HG03135 (cell line): ENCODE data around the gene DKKL1.
"Not testable (repeated sequence)": the region's sequence is repeated elsewhere in the genome, so short reads cannot be mapped to it uniquely, and the experiment has no call there.

Experiments
- ATAC-seq: cut with Tn5 transposase; IDR thresholded peaks from one replicate; pipeline ENCODE4 v1.9.1; 2021; ENCODE audit warnings: mild to moderate bottlenecking, moderate library complexity; ENCODE audit not compliant: unreplicated experiment

The DKKL1 gene

DNA sequence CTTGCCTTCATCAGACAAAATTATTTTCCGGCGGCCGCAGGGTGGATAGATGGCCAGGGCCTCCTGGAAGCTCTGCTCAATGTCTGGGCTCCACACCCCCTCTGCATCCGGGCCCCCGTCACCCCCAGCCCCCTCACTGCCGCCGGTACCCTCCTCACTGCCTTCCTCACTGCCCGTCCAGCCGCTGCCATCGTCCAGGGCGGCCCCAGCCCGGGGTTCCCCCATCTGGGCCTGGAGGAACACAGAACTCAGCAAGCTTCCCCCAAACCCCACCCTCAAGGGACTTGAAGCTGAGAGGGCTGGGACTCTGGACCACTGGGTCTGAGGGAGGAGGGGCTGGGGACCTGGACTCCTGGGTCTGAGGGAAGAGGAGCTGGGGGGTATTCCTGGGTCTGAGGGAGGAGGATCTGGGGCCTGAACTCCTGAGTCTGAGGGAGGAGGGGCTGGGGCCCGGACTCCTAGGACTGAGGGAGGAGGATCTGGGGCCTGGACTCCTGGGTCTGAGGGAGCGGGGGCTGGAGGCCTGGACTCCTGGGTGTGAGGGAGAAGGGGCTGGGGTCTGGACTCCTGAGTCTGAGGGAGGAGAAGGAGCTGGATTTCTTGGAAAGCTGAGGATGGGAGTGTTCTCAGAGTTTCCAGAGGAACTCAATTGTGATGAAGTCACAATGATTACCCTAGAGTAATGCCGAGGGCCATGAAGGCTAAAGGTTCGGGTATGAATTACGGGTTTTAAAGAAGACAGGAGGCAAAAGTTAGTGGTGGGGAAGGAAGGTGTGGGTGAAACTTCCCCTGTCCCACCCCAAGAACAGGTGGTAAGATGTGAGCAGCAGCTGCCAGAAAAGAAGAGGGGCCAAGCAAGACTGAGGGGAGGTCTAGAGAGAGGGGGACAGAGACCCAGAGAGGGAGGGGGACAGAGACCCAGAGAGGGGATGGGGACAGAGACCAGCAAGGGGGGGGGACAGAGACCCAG lies 3.5 kb upstream of the DKKL1 start:
- no peak for ATAC-seq

DNA sequence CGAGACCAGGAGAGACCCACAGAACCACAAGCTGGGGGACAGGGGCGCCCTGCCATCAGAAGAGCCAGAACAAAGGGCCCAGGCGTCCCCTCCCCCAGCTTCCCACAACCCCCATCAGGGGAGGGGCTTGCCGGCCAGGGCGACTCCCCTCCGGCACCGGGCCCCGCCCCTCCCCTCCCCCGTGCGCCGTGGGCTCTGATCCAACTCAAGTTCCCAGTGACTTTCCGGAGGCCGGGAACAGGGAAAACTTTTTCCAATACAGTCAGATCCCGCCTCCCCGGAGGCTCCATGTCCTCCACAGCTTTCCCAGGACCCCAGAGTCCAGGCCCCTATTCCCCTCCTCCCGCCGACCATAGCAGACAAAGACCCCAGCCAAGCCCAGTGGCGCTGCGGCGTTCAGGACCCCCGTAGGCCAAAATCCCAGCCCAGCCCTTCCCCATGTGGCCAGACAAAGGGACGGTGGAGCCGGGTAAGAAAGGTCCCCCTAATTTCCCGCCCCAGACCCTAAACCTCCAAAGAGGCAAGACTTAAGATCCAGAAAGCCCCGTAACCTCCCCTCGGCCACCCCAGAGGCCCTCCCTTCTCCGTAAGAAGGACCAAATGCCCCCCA lies 2.1 kb upstream of the DKKL1 start:
- no peak for ATAC-seq

DNA sequence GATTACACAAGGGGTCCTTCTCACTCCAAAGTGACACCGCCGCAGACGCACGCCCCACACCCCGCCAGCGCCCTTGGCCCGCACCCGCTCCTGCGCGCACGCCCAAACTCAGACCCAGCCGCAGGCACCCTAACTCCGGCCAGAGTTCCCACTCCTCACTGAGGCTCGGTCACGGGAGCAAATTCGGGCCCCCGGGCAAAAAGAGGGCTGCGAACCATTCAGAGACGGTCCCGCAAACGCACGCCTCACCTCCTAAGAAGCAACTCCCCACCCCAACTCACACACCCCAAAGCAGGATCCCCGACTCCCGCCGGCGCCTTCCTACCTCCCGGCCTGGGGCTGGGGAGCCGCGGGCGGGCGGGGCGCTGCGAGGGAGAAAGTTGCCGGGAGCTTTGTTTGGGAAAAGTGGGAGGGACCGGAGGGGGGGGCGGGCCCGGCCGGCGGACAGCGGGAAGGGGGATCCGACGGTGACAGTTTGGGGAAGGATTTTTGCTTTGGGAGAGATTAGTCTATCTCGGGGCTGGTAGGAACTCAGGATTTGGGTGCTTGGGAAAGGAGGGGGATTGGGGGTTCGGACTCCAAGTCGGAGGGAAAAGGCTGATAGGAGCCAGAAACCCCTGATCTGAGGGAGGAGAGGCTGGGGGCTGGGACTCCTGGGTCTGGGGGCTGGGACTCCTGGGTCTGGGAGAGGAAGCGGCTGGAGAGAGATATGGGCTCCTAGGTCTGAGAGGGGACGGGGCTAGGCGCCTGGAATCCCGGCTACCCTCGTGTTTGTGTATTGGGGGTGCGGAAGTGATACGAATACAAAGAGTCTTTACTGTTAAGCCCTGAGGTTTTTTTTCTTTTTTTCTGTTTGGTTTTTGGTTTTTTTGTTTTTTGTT lies 1.4 kb upstream of the DKKL1 start, which contains the start of gene TEAD2:
Gene TEAD2 (minus strand): TSS at position 369 of the 881 bp plus-strand sequence. CDS start 2,341 bp downstream, outside the sequence.
- no peak for ATAC-seq

DNA sequence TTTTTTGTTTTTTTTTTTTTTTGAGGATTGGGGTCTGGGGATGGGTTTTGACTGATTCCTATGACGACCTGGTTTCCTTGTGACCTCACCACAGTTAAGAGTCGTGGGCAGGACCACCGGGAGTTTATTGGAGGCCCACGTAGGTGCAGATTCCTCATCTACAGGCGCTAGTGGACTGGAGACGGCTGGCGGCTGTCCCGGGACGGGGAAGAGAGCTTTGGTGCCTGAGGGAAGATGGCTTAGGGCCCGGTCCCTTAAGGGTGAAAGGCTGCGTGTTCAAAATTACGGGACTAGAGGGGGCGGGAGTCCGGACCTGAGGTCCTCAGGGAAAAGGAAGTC lies 779 bp upstream of the DKKL1 start:
- no peak for ATAC-seq

DNA sequence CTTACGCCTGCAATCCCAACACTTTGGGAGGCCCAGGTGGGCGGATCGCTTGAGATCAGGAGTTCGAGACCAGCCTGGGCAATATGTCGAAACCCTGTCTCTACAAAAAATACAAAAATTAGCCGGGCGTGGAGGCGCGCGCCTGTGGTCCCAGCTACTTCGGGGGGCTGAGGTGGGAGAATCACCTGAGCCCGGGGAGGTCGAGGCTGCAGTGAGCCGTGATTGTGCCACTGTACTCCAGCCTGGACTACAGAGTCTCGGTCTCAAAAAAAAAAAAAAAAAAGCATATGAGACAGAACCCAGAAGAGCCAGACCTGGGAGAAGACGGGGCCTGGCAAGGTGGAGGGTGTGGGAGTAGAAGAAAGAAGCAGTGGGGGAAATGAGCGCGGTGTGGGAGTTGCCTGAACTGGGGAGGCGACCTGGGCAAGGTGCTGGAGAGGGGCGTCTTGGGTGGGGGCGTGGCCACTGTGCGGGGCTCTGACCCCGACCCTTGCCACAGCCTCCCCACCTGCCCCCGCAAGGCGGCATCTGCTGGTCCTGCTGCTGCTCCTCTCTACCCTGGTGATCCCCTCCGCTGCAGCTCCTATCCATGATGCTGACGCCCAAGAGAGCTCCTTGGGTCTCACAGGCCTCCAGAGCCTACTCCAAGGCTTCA lies 533 bp downstream of the DKKL1 start:
- no peak for ATAC-seq

DNA sequence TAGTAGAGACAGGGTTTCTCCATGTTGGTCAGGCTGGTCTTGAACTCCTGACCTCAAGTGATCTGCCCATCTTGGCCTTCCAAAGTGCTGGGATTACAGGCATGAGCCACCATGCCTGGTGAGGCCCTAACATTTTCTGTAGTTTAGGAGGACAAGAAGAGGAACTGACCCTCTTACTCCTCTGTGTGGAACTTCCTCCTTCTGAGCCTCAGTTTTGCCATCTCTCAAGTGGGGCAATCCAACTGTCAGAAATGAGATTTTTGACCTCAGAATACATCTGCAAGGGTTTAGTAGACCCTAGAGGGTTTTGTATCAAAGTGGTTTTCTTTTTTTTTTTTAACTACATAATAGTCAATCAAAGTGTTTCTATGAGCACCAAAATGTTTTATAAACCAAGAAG lies 2.4 kb downstream of the DKKL1 start:
- ATAC-seq, result no peak

DNA sequence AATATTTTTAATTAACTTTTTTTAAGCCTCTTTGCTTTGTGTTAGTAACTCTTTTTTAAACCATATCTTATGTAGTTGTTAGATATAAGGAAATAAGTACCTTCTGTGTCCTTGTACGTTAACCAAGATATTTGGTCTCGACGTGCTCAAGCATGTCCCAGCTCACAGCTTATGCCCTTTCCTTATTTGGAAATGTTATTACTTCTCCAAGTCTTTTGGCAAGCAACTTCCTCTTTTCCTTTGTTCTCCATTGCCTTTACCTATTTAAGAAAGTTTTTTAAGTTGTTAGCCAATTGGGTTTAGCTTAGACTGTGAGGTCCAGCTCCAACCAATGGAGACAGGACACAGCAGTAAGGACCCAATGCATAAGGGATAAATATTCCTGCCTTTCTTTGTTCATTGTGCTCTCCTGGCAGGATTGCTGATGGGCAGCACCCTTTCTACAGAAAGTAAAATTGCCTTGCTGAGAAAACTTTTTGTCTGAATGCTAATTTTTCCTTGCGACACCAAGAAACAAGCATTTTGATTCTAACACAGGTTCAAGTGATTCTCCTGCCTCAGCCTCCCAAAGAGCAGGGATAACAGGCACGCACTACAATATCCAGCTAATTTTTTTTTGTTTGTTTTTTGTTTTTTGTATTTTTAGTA lies 5.2 kb downstream of the DKKL1 start:
- no peak for ATAC-seq

DNA sequence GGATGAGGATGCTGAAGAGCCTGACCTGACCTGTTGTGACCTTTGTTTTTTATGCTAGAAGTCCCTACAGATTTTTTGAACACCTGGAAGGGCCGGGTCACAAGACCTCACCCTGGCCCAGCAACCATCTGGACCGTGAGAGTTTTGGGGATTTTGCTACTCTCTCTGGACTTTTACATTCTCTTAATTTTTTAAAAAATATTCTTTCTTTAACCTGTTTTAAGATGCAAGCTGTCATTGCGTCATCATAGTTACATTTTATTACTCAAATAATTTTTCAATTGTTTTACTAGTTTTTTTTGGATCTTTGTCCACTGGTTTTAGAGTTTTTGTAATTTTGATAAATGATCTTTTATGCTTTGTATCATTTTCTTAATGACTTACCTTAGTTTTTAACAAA lies 7.5 kb downstream of the DKKL1 start:
- no peak for ATAC-seq

DNA sequence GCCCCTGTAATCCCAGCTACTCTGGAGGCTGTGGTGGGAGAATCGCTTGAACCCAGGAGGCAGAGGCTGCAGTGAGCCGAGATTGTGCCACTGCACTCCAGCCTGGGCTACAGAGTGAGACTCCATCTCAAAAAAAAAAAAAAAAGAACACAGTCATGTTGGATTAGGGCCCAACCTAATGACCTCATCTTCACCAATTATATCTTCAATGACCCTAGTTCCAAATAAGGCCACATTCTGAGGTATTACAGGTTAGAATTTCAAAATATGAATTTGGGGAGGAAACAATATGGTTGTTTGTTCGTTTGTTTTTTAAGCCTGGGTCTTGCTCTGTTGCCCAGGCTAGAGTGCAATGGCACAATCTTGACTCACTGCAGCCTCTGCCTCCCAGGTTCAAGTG lies 9.5 kb downstream of the DKKL1 start:
- not testable (repeated sequence) for ATAC-seq

DNA sequence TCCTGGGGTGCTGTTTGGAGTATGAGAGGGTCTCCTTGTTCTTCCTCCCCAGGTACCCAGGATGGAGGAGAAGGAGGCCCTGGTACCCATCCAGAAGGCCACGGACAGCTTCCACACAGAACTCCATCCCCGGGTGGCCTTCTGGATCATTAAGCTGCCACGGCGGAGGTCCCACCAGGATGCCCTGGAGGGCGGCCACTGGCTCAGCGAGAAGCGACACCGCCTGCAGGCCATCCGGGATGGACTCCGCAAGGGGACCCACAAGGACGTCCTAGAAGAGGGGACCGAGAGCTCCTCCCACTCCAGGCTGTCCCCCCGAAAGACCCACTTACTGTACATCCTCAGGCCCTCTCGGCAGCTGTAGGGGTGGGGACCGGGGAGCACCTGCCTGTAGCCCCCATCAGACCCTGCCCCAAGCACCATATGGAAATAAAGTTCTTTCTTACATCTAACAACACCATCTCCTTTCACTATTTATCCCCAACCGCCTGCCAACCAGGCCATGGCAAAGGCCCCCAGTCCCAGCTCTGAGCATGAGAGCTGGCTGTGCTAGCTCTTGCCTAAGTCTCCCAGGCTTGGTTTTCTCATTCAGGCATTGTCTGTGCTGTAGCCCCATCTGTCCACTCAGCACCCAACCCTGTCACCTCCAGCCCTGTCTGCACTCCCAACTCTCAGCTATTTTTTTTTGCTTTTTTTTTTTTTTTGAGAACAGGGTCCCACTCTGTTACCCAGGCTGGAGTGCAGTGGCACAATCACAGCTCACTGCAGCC lies 11.2 kb downstream of the DKKL1 start:
- ATAC-seq, result no peak

DNA sequence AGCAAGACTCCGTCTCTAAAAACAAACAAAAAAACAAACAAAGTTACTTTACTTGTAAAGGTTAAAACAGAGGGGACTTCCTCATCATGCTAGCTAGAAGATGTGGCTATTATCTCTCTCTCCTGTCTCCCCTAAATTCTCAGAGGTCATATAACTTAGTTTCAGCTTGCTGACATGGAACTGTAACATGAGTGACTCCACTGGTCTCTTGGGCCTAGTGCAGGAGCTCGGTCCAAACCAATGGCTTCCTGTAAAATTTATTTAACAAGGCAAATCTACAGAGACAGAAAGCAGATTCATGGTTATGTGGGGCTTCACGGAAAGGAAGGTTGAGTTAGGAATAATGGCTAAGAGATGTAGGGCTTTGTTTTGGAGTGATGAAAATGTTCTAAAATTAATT lies 14.8 kb downstream of the DKKL1 start:
- ATAC-seq, result no peak

DNA sequence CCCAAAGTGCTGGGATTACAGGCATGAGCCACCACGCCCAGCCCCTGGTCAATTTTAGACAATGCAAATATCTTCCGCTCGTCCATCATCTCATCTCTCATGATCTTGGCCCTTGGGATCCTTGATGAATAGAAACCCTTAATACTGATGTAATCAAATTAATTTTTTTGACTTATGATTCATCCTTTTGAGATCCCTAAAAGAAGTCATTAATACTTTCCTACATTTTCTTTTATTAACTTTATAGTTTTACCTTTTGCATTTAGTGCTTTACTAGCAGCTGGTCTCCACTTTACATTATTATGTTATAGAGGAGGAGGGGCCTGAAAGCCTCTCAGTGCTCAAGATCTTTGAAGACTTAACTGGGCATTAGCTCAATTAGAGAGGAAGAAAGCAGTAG lies 16.7 kb downstream of the DKKL1 start:
- ATAC-seq, result no peak

DNA sequence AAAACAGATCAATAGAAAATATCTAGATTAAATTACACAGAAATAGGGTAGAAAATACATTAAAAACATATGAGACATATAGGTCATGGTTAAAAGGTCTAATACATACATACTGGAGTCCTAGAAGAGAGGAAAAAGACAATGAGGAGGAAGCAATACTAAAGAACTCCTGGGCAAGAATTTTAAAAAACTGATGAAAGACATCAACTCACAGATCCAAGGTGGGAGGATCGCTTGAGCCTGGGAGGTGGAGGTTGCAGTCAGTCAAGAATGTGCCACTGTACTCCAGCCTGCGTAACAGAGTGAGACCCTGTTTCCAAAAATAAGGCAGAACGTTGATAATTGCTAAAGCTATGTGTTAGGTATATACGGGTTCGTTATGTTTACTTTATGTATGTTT lies 19.0 kb downstream of the DKKL1 start:
- no peak for ATAC-seq

DNA sequence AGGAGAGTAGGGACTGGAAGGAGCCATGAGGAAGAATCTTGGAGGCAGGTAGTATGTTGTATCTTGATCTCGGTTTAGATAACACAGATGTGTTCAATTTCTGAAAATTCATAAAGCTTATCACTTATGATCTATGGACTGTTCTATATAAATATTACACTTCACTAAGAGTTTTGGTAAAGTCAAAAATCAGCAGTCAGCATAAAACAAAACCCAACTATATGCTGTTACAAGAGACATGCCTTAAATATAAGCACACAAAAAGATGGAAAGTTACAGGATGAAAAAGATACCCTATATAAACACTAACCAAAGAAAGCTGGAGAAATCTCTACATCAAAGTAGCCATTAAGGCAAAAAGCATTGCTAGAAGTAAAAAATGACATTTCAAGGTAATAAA lies 19.9 kb downstream of the DKKL1 start:
- ATAC-seq, result no peak

DNA sequence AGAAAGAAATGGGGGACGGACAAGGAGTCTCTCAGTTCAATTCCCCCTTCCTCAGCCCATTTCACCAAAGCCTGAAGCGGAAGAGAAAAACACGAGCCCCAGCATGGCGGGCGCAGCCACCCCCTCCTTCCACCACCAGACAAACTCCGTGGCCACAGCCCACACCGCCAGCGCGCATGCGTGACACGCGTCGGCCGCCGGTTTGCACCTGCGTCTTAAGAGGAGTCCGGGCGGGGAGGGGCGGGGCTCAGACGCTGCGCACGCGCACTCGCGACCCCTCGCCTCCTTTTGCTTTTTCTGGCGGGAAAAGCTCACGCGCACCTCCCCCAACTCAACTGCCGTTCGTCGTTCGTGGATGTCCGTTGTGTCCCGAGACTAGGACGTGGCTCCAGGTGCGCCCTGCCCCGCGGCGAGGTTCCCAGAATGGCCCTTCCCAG lies 24.3 kb downstream of the DKKL1 start, which contains the start of gene KASH5:
Gene KASH5 (plus strand): TSS at position 314 of the 437 bp plus-strand sequence. CDS start 2,635 bp downstream, outside the sequence.
- ATAC-seq, result no peak

DNA sequence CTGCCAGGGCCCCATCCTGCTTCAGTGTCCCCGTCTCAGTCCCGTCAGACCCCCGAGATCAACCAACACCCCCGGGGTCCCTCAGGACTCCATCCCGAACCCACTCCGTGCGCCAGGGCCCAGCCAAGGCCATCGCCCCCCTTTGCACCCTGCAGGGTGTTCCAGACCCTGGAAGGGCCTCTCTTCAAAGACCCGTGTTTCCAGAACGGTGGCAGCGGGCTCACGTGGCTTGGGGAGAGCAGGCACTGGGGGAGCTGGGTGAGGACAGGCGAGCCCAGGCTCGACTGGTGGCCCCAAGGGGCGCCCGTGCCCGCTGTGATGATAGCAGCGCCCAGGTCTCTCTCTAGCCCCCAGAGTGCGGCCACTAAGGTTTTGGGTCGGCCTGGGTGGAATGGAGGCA lies 25.7 kb downstream of the DKKL1 start:
- ATAC-seq, result no peak

DNA sequence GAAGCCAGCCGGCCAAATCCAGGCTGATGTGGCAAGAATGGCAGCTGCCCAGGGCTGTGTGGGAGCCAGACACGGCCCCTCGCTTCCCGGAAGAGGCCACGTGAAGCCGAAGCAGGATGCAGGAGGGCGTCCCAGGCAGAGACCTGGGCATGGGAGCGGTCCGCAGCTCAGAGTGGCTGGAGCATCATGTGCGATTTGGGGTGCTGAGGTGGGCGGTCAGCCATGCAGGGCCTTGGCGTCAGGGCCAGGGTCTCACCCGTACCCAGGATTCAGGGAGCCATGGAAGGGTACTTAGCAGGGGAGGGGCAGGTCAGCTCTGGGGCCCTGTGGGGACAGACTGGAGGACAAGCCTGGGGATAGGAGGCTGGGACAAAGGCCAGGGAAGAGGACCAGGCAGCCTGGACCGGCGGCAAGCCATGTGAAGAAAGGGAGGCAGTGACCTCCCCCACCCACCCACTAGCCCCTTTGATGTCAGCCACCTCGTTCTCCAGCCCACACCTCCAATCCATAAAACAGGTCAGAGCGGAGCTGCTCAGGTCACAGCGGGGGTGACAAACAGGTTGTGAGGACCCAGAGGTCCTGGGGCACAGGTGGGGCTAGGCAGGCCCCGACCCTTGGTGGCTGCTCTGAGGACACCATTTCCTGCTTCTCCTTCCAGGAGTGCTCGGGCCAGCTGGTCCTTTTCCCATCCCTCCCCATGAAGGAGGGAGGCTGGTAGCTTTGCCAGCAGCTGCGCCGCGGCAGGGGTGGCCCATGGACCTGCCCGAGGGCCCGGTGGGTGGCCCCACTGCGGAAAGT lies 26.7 kb downstream of the DKKL1 start:
- ATAC-seq, result no peak

DNA sequence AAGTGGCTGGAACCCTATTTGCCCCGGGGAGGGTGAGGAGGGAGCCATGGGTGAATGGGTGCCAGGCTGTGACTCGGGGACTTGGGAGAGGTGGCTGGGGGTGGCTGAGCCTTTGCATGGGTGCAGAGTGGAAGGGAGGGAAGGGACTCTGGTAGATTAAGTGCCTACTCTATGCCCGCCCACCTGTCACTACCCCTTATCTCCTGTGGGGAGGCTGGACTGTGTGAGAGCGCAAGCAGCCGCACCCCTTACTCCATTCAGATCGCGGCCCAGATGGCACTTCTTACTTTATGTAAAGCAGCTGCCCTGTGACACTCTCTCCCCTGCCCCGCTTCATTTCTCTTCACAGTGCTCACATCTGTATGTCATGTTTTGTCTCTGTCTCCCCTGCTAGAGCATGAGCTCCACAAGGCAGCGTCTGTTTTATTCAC lies 27.3 kb downstream of the DKKL1 start:
- ATAC-seq, result no peak
